ENCODE data around the gene PLPPR5. TPM values are rescaled to one million over a fixed set of nuclear protein-coding genes. Genes with fewer than 3 reads are reported as not detected.

PLPPR5 gene
- total RNA-seq, 1 donor from 2014 or later = 0.17 TPM

DNA sequence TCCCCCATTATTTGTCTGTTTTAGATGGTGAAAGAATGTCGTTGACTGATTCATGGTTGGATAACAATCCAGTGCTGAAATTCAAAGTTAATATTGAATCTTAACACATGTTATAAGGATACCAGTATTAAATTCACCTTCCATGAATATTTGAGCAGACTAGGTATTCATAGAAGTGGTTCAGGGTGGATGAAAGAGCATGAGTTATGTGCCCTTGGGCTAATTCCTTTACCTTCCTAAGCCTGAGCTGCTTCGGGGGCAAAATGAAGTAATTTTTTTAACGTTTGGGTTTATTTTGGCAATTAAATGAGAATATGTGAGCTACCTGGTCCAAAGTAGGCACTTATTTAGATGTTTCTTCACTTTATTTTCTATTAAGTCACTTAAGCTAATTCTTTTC lies 2.7 kb upstream of the PLPPR5 start:
- TF ChIP-seq CTCF (conservative IDR thresholded peaks at IDR 0.05; ENCODE audit: low read depth, low read length) = no peak
- no peak overlapping the region for H3K4me3 ChIP-seq (ENCODE audit: low read depth, low read length)
- DNase-seq (ENCODE audit: low read depth) = no peak

DNA sequence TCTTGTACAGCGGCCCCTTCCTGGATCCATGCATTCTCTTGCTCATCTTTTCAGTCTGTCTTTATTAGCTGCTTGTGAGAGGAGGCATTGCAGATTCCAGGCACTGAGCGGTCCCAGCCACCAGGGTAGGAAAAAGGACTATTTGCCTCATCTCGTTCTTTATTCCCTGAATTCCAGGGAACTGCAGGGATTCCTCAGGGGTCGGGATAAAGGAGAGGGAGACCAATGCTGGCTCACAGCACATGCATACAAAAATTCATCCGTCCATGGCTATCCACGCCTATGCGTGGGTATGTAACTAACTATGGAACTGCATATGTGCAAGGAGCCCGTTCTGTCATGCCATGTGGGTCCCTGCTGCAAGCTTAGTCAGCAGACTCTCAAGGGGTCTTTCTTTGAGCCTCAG lies 879 bp upstream of the PLPPR5 start:
- DNase-seq (ENCODE audit: low read depth) = no peak
- no peak for TF ChIP-seq CTCF (conservative IDR thresholded peaks at IDR 0.05; ENCODE audit: low read depth, low read length)
- H3K4me3 ChIP-seq (ENCODE audit: low read depth, low read length) = peak overlapping the region; percentile 65

GRCh38 chr1:99004254-99004860 lies 304 bp downstream of the PLPPR5 start:
- no peak for DNase-seq (ENCODE audit: low read depth)
- no peak for TF ChIP-seq CTCF (conservative IDR thresholded peaks at IDR 0.05; ENCODE audit: low read depth, low read length)
- peak overlapping the region; percentile 65 for H3K4me3 ChIP-seq (ENCODE audit: low read depth, low read length)

DNA sequence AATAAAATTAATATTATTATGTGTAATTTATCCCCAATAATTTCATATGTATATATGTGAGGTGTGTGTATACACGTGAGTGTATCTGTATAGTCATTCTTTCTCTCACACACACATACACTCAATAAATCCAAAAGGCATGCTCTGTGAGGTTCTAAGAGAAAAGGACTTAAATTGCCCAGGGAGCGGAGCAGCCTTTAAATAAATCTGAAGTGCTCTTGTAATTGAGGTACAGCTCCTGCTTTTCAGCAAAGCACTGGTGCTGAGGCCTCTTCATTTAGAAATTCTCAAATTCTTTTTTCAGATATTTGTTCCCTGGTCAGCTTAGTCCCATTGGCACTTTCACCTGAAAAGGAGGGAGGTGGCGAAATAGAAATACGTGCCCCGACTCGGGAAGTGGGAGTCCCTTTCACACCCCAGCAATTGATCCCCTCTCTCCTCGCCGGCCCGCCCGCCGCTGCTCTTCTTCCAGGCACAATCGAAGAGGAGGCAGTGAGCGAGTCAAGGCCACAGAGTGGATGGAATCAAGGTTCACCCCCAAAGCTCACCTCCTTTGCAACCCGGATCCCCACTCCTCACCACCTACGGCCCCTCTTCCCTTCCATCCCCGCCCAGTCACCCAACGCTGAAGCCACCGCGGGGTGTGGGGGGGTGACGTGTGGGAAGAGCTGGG lies 944 bp downstream of the PLPPR5 start:
- DNase-seq (ENCODE audit: low read depth) = no peak
- H3K4me3 ChIP-seq (ENCODE audit: low read depth, low read length) = peak overlapping the region; percentile 65
- no peak for TF ChIP-seq CTCF (conservative IDR thresholded peaks at IDR 0.05; ENCODE audit: low read depth, low read length)

DNA sequence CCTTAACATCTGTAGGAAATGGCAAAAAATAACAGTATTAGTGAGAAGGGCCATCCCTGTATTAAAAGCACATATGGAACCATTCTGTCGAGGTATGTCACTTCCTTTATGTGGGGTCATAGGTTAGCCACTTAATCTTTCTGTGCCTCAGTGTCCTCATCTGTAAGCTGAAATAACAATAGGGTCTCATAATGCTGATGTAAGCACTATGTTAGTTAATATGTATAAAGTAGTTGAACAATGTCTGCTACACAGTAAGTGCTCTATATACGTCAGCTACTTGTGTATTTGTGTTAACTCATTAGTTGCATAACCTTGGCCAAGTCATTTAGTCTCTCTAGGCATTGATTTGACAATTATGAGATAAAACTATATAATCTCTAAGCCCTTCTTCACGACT lies 11.8 kb downstream of the PLPPR5 start:
- TF ChIP-seq CTCF (conservative IDR thresholded peaks at IDR 0.05; ENCODE audit: low read depth, low read length) = no peak
- no peak overlapping the region for H3K4me3 ChIP-seq (ENCODE audit: low read depth, low read length)
- DNase-seq (ENCODE audit: low read depth) = no peak

- no peak overlapping the region for H3K4me3 ChIP-seq (ENCODE audit: low read depth, low read length)
- peak; percentile 41 for TF ChIP-seq CTCF (conservative IDR thresholded peaks at IDR 0.05; ENCODE audit: low read depth, low read length)
- DNase-seq (ENCODE audit: low read depth) = peak; percentile 94
These were observed 13.3 kb downstream of the PLPPR5 start for GRCh38 chr1:98991127-98992012.

Data from epithelial cell of proximal tubule (primary cell).